Hematopoietic multipotent progenitor cell treated with erythropoietin and hydrocortisone succinate and interleukin-3 and kit ligand, for 17 days (in vitro differentiated cells): Measurements from ENCODE around the gene RASGEF1C.

Experiments
- DNase-seq: peaks from one replicate; pipeline ENCODE4 v3.0.0-alpha.2; 2015; ENCODE audit warnings: low spot score

RASGEF1C gene

DNA sequence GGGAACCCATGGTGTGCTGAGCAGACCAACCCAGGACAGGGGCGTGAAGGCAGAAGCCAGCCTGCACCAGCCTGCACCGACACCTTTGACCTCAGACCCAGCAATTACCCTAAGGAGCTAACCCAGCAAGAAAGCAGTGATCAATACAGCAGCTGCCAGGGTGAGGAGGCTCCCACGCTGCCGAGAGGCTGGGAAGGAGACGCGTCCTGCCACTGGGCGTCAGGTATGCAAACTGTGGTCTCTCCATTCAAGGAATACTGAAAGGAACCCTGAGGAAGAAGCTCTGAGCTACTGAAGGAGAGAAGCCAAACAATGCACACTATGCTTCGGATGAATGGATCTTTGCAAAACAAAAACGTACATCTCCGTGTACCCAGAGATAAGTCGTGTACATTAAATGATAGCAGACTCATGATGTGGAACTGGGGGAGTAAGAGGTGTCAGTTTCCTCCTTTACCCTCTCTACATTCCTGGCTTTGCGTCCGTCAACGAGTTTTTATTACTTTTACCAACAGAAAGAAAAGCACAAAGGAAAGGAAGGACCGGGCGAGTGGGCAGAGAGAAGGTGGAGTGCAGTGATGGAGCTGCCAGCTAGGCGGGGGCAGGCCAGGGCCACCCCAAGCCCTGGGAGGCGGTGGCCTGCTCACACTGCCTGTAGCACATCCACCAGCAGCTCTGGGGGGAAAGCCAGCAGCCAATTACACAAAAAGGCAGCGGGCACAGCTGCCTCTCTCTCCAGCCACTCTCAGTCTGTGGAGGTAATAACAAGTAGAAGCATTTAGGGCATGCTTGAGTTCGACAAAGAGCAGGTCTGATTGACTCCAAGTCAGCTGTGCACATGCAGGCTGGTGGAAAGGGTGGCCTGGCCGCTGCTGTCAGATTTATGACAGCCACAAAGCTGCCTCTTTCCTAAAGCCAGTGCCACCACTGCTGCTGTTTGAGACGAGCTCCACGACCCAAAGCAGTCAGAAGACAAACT is 29.3 kb downstream of the RASGEF1C start:
- DNase-seq = no peak

- no peak for DNase-seq
Measured at GRCh38 chr5:180178531-180179441, 30.2 kb downstream of the RASGEF1C start.

DNA sequence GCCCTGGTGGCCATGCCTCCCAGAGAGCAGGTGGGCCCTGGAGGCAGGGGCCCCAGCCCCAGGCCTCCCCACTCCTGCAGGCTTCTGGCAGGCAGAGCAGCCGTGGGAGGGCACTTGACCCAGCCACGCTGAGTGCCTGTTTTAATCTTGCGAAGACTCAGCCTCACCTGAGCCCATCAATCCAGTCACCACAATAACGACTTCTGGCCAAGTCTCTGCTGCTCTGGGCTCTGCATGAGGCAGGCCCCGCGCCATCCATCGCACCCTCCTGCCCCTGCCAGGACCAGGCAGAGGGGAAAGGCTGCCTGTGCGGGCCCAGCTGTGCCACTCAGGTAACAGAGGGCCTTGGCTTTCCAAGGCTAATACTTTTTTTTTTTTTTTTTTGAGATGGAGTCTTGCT is 32.8 kb downstream of the RASGEF1C start:
- no peak for DNase-seq

DNA sequence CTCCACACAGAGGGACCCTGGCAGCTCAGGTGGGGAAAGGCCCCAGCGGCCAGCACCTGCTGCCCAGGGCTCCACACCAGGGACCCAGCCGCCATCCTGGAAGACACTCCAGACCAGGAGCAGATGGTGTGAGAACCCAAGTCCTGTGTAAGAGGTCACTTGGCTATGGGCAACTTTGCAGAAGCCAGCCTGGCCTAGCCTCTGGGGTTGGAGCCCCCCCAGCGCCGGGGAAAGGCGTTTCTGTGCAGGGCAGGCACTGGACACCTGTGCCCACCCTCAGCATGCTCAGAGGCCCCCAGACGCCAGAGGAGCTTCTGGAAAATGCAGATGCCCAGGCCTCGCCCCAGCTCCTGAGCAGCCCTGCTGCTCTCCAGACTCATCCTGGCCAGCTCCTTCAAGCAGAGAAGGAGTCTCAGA is 34.0 kb downstream of the RASGEF1C start:
- no peak for DNase-seq

DNA sequence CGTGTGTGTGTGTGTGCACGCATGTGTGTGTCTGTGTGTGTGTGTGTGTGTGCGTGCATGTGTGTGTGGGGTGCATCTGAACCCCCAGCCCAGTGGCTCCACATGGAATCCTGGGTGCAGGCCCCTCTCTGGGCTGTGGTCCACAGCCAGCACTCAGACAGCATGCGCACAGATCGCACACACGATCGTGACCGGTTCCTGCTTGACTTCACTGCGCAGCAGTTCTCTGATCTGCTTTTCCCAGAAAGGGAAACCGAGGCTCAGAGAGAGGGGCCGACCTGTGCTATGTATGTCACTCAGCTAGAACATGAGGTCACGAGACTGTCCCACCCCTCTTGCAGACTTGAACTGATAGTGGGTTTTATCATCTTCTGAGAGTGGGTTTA is 34.4 kb downstream of the RASGEF1C start:
- no peak for DNase-seq

GRCh38 chr5:180173875-180174586 is 35.0 kb downstream of the RASGEF1C start:
- no peak for DNase-seq

DNA sequence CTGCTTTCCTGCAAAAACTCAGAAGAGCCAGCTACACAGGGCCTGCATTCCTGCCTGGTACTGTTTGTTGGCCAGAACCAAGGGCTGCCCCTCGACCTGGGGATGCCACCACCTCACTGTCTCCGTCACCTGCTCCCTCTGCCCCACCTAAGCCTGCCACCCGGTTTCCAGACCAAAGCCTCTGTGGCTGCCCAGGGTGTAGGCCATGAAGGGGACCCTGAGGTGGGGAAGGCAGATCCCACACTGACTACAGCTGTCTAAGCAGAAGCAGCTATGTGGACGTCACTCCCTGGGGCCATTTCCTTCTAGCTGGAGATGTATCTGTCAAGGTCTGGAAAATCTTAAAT is 35.8 kb downstream of the RASGEF1C start:
- DNase-seq = no peak

DNA sequence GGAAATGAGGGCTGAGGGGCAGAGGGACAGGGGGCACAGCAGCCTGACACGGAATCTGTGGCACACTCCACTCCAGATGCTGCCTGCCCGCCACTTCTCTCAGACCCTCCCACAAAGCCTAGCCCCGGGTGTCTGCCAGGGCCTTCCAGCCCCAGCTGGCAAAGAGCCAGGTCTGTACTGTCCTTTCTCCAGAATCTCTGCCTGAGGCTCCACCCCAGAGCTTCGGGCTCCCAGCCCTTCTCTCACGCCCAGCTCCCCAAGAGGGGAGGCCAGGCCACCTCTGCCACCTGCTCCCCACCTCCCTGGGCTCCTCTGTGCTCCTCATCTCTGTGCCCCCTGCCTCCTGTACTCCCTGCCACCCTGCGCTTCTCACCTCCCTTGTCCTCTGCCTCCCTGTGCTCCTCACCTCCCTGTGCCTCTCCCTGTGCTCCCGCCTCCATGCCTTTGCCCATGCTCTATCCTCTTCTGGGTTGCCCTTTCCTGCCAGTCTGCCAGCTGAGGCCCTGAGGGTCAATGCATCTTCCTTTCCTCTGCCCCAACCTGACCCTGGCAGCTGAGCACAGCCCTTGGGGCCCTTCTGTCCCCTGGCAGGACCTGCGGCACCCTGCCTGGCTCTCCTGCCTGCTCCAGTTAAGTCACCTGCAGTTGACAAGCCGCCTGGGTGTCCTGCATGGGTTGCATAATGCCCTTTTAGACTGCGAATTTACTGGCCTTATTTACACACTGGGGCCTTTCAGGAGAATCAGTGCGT is 36.4 kb downstream of the RASGEF1C start:
- no peak for DNase-seq

- DNase-seq = no peak
Measured at GRCh38 chr5:180171568-180172094, 37.4 kb downstream of the RASGEF1C start.

DNA sequence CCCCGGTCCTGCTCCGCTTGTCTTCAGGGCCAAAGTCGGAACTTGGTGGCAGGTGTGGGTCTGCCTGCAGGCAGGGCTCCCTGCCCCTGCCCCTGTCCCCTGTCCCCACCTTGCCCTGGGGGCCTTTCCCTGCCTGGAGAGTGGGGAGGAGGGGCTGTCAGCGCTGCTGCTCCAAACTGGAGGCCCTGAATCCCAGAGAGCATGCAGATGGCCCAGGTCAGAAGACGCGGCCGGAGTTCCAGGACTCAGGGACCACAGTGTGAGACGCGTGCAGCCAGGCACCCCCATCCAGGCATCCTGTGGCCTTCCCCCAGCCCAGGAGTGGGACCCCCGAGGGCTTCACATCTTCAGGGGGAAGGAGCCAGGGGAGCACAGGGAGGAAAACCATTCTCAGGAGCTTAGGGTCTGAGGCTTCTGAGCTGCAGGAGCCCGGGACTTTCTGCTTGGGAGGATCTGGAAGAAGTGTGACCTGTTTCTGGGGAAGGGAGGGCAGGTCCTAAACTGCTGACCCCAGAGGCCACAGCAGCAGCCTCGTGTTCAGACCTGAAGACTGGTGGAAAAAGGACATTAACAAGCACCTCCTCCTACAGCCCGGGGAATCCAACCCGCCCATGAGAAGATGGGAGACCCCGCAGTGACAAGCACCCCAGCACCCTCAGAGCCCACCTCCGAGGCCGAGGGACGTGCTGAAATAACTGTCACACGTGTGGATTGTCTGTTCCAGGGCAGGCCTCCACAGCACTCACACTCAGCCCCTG is 38.0 kb downstream of the RASGEF1C start:
- no peak for DNase-seq

- DNase-seq = no peak
Measured at GRCh38 chr5:180170106-180170809, 38.8 kb downstream of the RASGEF1C start.

- DNase-seq = no peak
Measured at GRCh38 chr5:180169248-180170105, 39.5 kb downstream of the RASGEF1C start.

- DNase-seq = no peak
Measured at GRCh38 chr5:180168758-180169157, 40.3 kb downstream of the RASGEF1C start.

DNA sequence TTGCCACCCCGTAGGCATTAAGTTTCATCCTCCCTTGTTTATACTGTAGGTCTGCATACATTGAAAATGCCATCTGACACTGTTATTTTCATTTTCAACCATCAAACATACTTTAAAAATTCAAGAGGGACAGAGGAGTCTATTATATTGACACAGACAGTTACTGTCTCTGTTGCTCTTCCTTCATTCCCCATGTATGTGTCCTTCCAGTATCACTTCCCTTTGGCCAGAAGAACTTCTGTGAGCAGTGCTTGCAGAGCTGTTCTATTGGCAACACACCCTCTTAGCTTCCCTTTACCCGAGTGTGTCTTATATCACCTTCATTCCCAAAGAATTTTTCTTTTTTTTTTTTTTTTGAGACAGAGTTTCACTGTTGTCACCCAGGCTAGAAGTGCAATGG is 42.8 kb downstream of the RASGEF1C start:
- DNase-seq = no peak

DNA sequence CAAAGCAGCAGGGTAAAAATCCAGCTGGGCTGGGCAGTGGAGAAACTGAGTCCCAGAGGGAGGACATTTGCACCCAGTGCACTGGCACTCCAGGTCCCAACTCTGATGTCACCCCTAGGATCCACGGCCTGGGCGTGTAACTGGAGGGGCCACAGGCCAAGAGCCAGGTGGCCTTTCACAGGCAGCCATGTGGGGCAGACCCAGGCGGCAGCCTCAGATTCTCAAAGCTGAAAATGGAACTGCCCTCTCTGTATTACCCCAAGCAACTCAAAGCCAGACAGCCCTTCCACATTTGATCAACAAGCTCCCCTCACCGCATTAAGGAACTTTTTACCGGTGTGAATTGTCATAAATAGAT is 46.7 kb downstream of the RASGEF1C start:
- DNase-seq = no peak

GRCh38 chr5:180161420-180162303 is 47.3 kb downstream of the RASGEF1C start:
- DNase-seq = no peak

GRCh38 chr5:180160789-180161188 is 48.2 kb downstream of the RASGEF1C start:
- DNase-seq = no peak

DNA sequence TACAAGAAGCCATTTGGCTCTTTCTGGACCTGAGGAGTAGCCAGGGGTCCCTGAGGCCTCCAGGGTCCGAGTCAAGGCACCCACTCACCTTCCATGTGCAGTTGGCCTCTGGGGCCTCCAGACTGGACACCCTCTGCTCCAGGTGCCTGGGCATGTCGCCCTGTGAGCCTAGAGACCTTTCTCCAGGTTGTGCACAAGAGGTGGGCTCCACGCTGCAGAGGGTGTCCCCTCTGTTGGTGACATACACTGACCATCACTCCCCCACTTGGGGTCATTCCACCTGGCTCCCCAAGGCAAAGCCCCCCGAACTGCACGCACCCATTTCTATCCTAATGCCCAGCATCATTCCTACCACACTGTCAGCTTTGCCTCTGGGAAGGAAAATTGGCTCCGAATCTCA is 48.8 kb downstream of the RASGEF1C start:
- no peak for DNase-seq
